CD4-positive, alpha-beta T cell treated with Interferon alpha-2 for 1 hour (primary cell): Measurements from ENCODE around the gene L2HGDH.
A peak's percentile ranks its signal among the peaks of the same experiment; 100 is the strongest.
"Not testable (repeated sequence)": the region's sequence is repeated elsewhere in the genome, so short reads cannot be mapped to it uniquely, and the experiment has no call there.

ENCODE experiments used
- DNase-seq, 2 donors: peaks; one replicate each; pipeline ENCODE4 v3.0.0-alpha.2; 2020 to 2022

Gene L2HGDH

GRCh38 chr14:50338587-50338986 is 26.6 kb upstream of the L2HGDH start:
- no peak for DNase-seq

- DNase-seq, result no peak
Observed at GRCh38 chr14:50335989-50336824, 24.2 kb upstream of the L2HGDH start.

- no peak for DNase-seq
Observed at GRCh38 chr14:50335389-50335788, 23.4 kb upstream of the L2HGDH start.

GRCh38 chr14:50334211-50334610 is 22.2 kb upstream of the L2HGDH start:
- DNase-seq, result no peak

- DNase-seq, result no peak
Observed at GRCh38 chr14:50333014-50333509, 21.0 kb upstream of the L2HGDH start.

- no peak for DNase-seq
Observed at GRCh38 chr14:50331596-50331995, 19.6 kb upstream of the L2HGDH start.

GRCh38 chr14:50321009-50321660 is 9.1 kb upstream of the L2HGDH start:
- DNase-seq, result peak; percentile 75 to 89

GRCh38 chr14:50320283-50320682 is 8.3 kb upstream of the L2HGDH start:
- DNase-seq, result no peak

- no peak for DNase-seq
Observed at GRCh38 chr14:50319721-50320120, 7.7 kb upstream of the L2HGDH start.

GRCh38 chr14:50319293-50319692 is 7.3 kb upstream of the L2HGDH start:
- no peak for DNase-seq

GRCh38 chr14:50318031-50318626 is 6.1 kb upstream of the L2HGDH start:
- peak in 1 of 2 donors; percentile 37 for DNase-seq

- not testable (repeated sequence) for DNase-seq
Observed at GRCh38 chr14:50314098-50314497, 2.1 kb upstream of the L2HGDH start.

GRCh38 chr14:50312734-50313054 is 665 bp upstream of the L2HGDH start:
- peak in 1 of 2 donors; percentile 71 for DNase-seq

GRCh38 chr14:50311337-50311971 is 575 bp downstream of the L2HGDH start:
- no peak for DNase-seq

- no peak for DNase-seq
Observed at GRCh38 chr14:50310445-50310844, 1.6 kb downstream of the L2HGDH start.

GRCh38 chr14:50308363-50308915 is 3.6 kb downstream of the L2HGDH start:
- no peak for DNase-seq

GRCh38 chr14:50303744-50304471 is 8.1 kb downstream of the L2HGDH start:
- peak in 1 of 2 donors; percentile 36 for DNase-seq

GRCh38 chr14:50301914-50302313 is 10.1 kb downstream of the L2HGDH start:
- no peak for DNase-seq

- no peak for DNase-seq
Observed at GRCh38 chr14:50299585-50299984, 12.4 kb downstream of the L2HGDH start.

- DNase-seq, result no peak
Observed at GRCh38 chr14:50290306-50290705, 21.7 kb downstream of the L2HGDH start.

- DNase-seq, result no peak
Observed at GRCh38 chr14:50288146-50288545, 23.9 kb downstream of the L2HGDH start.

GRCh38 chr14:50285861-50286260 is 26.2 kb downstream of the L2HGDH start:
- no peak for DNase-seq
